Body of pancreas (tissue), 4 donors: ENCODE results near the gene VCAN.

Source experiments
- CTCF ChIP-seq, 7 experiments: fragments of 450-650 bp in 4 of 7; fragments of 200-600 bp in 3 of 7; sonication (generic) in 3 of 7; IDR thresholded peaks; one replicate each; pipeline ENCODE4 v1.5.1; 2016 to 2019; ENCODE audit warnings: antibody characterized with exemption in 7 of 7
- POLR2A ChIP-seq, 3 donors: fragments of 450-650 bp; IDR thresholded peaks; one replicate each; pipeline ENCODE4 v1.6.1; 2016; ENCODE audit warnings: antibody characterized with exemption in 3 of 3, mild to moderate bottlenecking in 2 of 3

- TF ChIP-seq CTCF (IDR thresholded peaks at IDR 0.05) (no peak), POLR2A (IDR thresholded peaks at IDR 0.05) (no peak)
These were observed 36.6 kb upstream of the VCAN start for GRCh38 chr5:83434946-83435345.
